ENCODE measurements around the gene UQCRHL. TPM values are rescaled to one million over a fixed set of nuclear protein-coding genes. Genes with fewer than 3 reads are reported as not detected.

Gene UQCRHL
- total RNA-seq, 3 donors from 2014 or later = 1.2 to 2.1 (median 1.7) TPM

- DNase-seq (no peak), ATAC-seq (no peak)
- Mint-ChIP-seq H3K9me3 (no peaks in the 10 kb centered on the region), H3K4me1 (ENCODE audit: low read depth) (peaks cover 1% of the 10 kb centered on the region), H3K4me3 (no peak overlapping the region), H3K27me3 (ENCODE audit: low read depth) (peaks cover 8% of the 10 kb centered on the region), H3K36me3 (ENCODE audit: insufficient read depth) (no peaks in the 10 kb centered on the region)
These were observed 11.4 kb downstream of the UQCRHL start for GRCh38 chr1:15796086-15796462.

- H3K4me3 Mint-ChIP-seq = no peak overlapping the region
- no peaks in the 10 kb centered on the region for H3K9me3 Mint-ChIP-seq
- ATAC-seq (no peak), DNase-seq (no peak)
- no peaks in the 10 kb centered on the region for H3K36me3 Mint-ChIP-seq (ENCODE audit: insufficient read depth)
- peaks cover 11% of the 10 kb centered on the region for H3K27me3 Mint-ChIP-seq (ENCODE audit: low read depth)
- H3K4me1 Mint-ChIP-seq (ENCODE audit: low read depth) = peaks cover 1% of the 10 kb centered on the region
These were observed 18.7 kb downstream of the UQCRHL start for GRCh38 chr1:15788624-15789301.

- no peak for ATAC-seq
- DNase-seq = no peak
- Mint-ChIP-seq H3K4me3 (no peak overlapping the region), H3K9me3 (no peaks in the 10 kb centered on the region), H3K27me3 (ENCODE audit: low read depth) (peaks cover 9% of the 10 kb centered on the region), H3K4me1 (ENCODE audit: low read depth) (no peaks in the 10 kb centered on the region), H3K36me3 (ENCODE audit: insufficient read depth) (no peaks in the 10 kb centered on the region)
These were observed 20.9 kb downstream of the UQCRHL start for GRCh38 chr1:15786581-15786980.

GRCh38 chr1:15785683-15786082 lies 21.8 kb downstream of the UQCRHL start:
- ATAC-seq = no peak
- no peaks in the 10 kb centered on the region for H3K36me3 Mint-ChIP-seq (ENCODE audit: insufficient read depth)
- no peak for DNase-seq
- H3K9me3 Mint-ChIP-seq = no peaks in the 10 kb centered on the region
- H3K4me3 Mint-ChIP-seq = no peak overlapping the region
- no peaks in the 10 kb centered on the region for H3K4me1 Mint-ChIP-seq (ENCODE audit: low read depth)
- peaks cover 7% of the 10 kb centered on the region for H3K27me3 Mint-ChIP-seq (ENCODE audit: low read depth)

GRCh38 chr1:15777909-15778707 lies 29.3 kb downstream of the UQCRHL start:
- ATAC-seq (no peak), DNase-seq (no peak)
- H3K36me3 Mint-ChIP-seq (ENCODE audit: insufficient read depth) = no peaks in the 10 kb centered on the region
- H3K9me3 Mint-ChIP-seq = no peaks in the 10 kb centered on the region
- no peaks in the 10 kb centered on the region for H3K4me1 Mint-ChIP-seq (ENCODE audit: low read depth)
- H3K4me3 Mint-ChIP-seq = no peak overlapping the region
- peaks cover 2% of the 10 kb centered on the region for H3K27me3 Mint-ChIP-seq (ENCODE audit: low read depth)

- H3K36me3 Mint-ChIP-seq (ENCODE audit: insufficient read depth) = no peaks in the 10 kb centered on the region
These were observed 31.7 kb downstream of the UQCRHL start for GRCh38 chr1:15775706-15776105.

GRCh38 chr1:15771836-15772515 lies 35.5 kb downstream of the UQCRHL start:
- Mint-ChIP-seq H3K36me3 (ENCODE audit: insufficient read depth) (no peaks in the 10 kb centered on the region), H3K9me3 (no peaks in the 10 kb centered on the region), H3K4me3 (no peak overlapping the region), H3K27me3 (ENCODE audit: low read depth) (peaks cover 21% of the 10 kb centered on the region), H3K4me1 (ENCODE audit: low read depth) (no peaks in the 10 kb centered on the region)
- no peak for DNase-seq
- no peak for ATAC-seq

More at GRCh38 chr1:15775706-15776105, 31.7 kb downstream of the UQCRHL start:
- Mint-ChIP-seq H3K9me3 (no peaks in the 10 kb centered on the region), H3K4me3 (no peak overlapping the region), H3K27me3 (ENCODE audit: low read depth) (peaks cover 15% of the 10 kb centered on the region), H3K4me1 (ENCODE audit: low read depth) (no peaks in the 10 kb centered on the region)
- ATAC-seq = no peak
- DNase-seq = no peak

- H3K4me1 Mint-ChIP-seq (ENCODE audit: low read depth) = no peaks in the 10 kb centered on the region
- H3K36me3 Mint-ChIP-seq (ENCODE audit: insufficient read depth) = no peaks in the 10 kb centered on the region
- H3K9me3 Mint-ChIP-seq = no peaks in the 10 kb centered on the region
- ATAC-seq (no peak), DNase-seq (no peak)
- peaks cover 21% of the 10 kb centered on the region for H3K27me3 Mint-ChIP-seq (ENCODE audit: low read depth)
- no peak overlapping the region for H3K4me3 Mint-ChIP-seq
These were observed 37.0 kb downstream of the UQCRHL start for GRCh38 chr1:15770313-15770962.

GRCh38 chr1:15768388-15768787 lies 39.1 kb downstream of the UQCRHL start:
- DNase-seq (no peak), ATAC-seq (no peak)
- Mint-ChIP-seq H3K4me3 (no peak overlapping the region), H3K27me3 (ENCODE audit: low read depth) (peaks cover 23% of the 10 kb centered on the region), H3K36me3 (ENCODE audit: insufficient read depth) (no peaks in the 10 kb centered on the region), H3K4me1 (ENCODE audit: low read depth) (no peaks in the 10 kb centered on the region), H3K9me3 (no peaks in the 10 kb centered on the region)

GRCh38 chr1:15767941-15768340 lies 39.5 kb downstream of the UQCRHL start:
- no peaks in the 10 kb centered on the region for H3K4me1 Mint-ChIP-seq (ENCODE audit: low read depth)
- no peaks in the 10 kb centered on the region for H3K9me3 Mint-ChIP-seq
- no peaks in the 10 kb centered on the region for H3K36me3 Mint-ChIP-seq (ENCODE audit: insufficient read depth)
- H3K27me3 Mint-ChIP-seq (ENCODE audit: low read depth) = peaks cover 23% of the 10 kb centered on the region
- ATAC-seq = no peak
- no peak overlapping the region for H3K4me3 Mint-ChIP-seq
- DNase-seq = no peak

- Mint-ChIP-seq H3K9me3 (no peaks in the 10 kb centered on the region), H3K4me3 (no peak overlapping the region), H3K36me3 (ENCODE audit: insufficient read depth) (no peaks in the 10 kb centered on the region), H3K4me1 (ENCODE audit: low read depth) (no peaks in the 10 kb centered on the region), H3K27me3 (ENCODE audit: low read depth) (peaks cover 21% of the 10 kb centered on the region)
- no peak for DNase-seq
- ATAC-seq = no peak
These were observed 41.8 kb downstream of the UQCRHL start for GRCh38 chr1:15765495-15766194.

GRCh38 chr1:15764890-15765289 lies 42.6 kb downstream of the UQCRHL start:
- no peaks in the 10 kb centered on the region for H3K9me3 Mint-ChIP-seq
- H3K27me3 Mint-ChIP-seq (ENCODE audit: low read depth) = peaks cover 24% of the 10 kb centered on the region
- no peak for ATAC-seq
- H3K4me3 Mint-ChIP-seq = no peak overlapping the region
- no peak for DNase-seq
- no peaks in the 10 kb centered on the region for H3K4me1 Mint-ChIP-seq (ENCODE audit: low read depth)
- no peaks in the 10 kb centered on the region for H3K36me3 Mint-ChIP-seq (ENCODE audit: insufficient read depth)

- H3K27me3 Mint-ChIP-seq (ENCODE audit: low read depth) = peaks cover 29% of the 10 kb centered on the region
- H3K4me1 Mint-ChIP-seq (ENCODE audit: low read depth) = peaks cover 2% of the 10 kb centered on the region
- no peak for ATAC-seq
- no peak overlapping the region for H3K4me3 Mint-ChIP-seq
- H3K9me3 Mint-ChIP-seq = no peaks in the 10 kb centered on the region
- no peak for DNase-seq
- H3K36me3 Mint-ChIP-seq (ENCODE audit: insufficient read depth) = no peaks in the 10 kb centered on the region
These were observed 43.1 kb downstream of the UQCRHL start for GRCh38 chr1:15764269-15764764.

- no peak for ATAC-seq
- H3K4me3 Mint-ChIP-seq = no peak overlapping the region
- peaks cover 5% of the 10 kb centered on the region for H3K4me1 Mint-ChIP-seq (ENCODE audit: low read depth)
- no peak for DNase-seq
- H3K27me3 Mint-ChIP-seq (ENCODE audit: low read depth) = peaks cover 27% of the 10 kb centered on the region
- no peaks in the 10 kb centered on the region for H3K36me3 Mint-ChIP-seq (ENCODE audit: insufficient read depth)
- H3K9me3 Mint-ChIP-seq = no peaks in the 10 kb centered on the region
These were observed 44.9 kb downstream of the UQCRHL start for GRCh38 chr1:15762546-15762945.

Measured in activated T-cell treated with anti-CD3 and anti-CD28 coated beads, Interleukin-2, amount 50 U/mL, for 4 hours (primary cell).